Uterus (tissue), 2 donors: ENCODE measurements around the gene CEP85L.

Experiments
- CTCF ChIP-seq, 4 experiments: fragments of 200-600 bp in 2 of 4; fragments of 450-650 bp in 2 of 4; sonication (generic) in 2 of 4; IDR thresholded peaks; one replicate each; pipeline ENCODE4 v1.5.1; 2016 to 2019; ENCODE audit warnings: antibody characterized with exemption in 4 of 4, mild to moderate bottlenecking in 2 of 4, moderate library complexity in 1 of 4
- POLR2A ChIP-seq, 2 donors: fragments of 450-650 bp; IDR thresholded peaks; one replicate each; pipeline ENCODE4 v1.6.1; 2016; ENCODE audit warnings: antibody characterized with exemption in 2 of 2, mild to moderate bottlenecking in 1 of 2, moderate library complexity in 1 of 2

- TF ChIP-seq CTCF (IDR thresholded peaks at IDR 0.05) (no peak), POLR2A (IDR thresholded peaks at IDR 0.05) (no peak)
These were observed 45.1 kb downstream of the CEP85L start for GRCh38 chr6:118606268-118606667.
